ENCODE results near the gene GDAP2. TPM values are rescaled to one million over a fixed set of nuclear protein-coding genes. Genes with fewer than 3 reads are reported as not detected.

Gene GDAP2
- total RNA-seq, 2 donors from 2014 or later, result 21.5 to 31.9 TPM

- no peak overlapping the region for H3K27ac ChIP-seq
- intact Hi-C loops (cut with DNase I), result no loop called here
- H3K27me3 ChIP-seq, result no peaks in the 10 kb centered on the region
- TF ChIP-seq CTCF (IDR thresholded peaks at IDR 0.05), result no peak
- DNase-seq, result no peak
- no peak overlapping the region for H3K4me3 ChIP-seq
- H3K9me3 ChIP-seq, result no peaks in the 10 kb centered on the region
- no peak overlapping the region for H3K9ac ChIP-seq (ENCODE audit: low read depth in 2 of 2, low read length in 2 of 2)
- no peaks in the 10 kb centered on the region for H3K4me1 ChIP-seq
- H3K36me3 ChIP-seq, result no peaks in the 10 kb centered on the region
These were observed 104.0 kb downstream of the GDAP2 start for GRCh38 chr1:117825414-117825813.

DNA sequence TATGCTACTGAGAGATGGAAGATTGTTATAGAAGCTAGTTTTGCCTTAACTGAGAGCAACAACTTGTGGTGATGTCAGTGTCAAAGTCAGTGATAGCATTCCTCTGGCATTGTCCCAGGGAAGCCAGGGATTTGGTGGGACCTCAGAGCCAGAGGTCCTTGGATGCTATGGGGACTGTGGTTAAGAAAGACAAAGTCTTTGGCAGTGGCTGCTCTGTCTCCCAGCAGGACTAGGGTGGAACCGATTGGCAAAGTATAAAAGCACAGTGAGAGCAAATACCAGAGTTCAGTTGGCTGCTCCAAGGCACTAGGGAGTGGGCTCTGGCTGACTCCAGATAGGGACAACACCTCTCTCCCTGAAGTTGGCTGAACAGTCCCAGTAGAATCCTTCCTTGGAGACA, 104.8 kb downstream of the GDAP2 start:
- no peak for DNase-seq
- H3K4me3 ChIP-seq, result no peak overlapping the region
- TF ChIP-seq CTCF (IDR thresholded peaks at IDR 0.05), result no peak
- H3K36me3 ChIP-seq, result no peaks in the 10 kb centered on the region
- no peak overlapping the region for H3K9ac ChIP-seq (ENCODE audit: low read depth in 2 of 2, low read length in 2 of 2)
- H3K9me3 ChIP-seq, result no peaks in the 10 kb centered on the region
- H3K27ac ChIP-seq, result no peak overlapping the region
- no peaks in the 10 kb centered on the region for H3K4me1 ChIP-seq
- no peaks in the 10 kb centered on the region for H3K27me3 ChIP-seq
- intact Hi-C loops (cut with DNase I), result no loop called here

GRCh38 chr1:117821774-117822482, 107.5 kb downstream of the GDAP2 start:
- H3K9me3 ChIP-seq, result no peaks in the 10 kb centered on the region
- H3K27ac ChIP-seq, result no peak overlapping the region
- no peaks in the 10 kb centered on the region for H3K36me3 ChIP-seq
- no peak for DNase-seq
- no peak overlapping the region for H3K4me3 ChIP-seq
- no peaks in the 10 kb centered on the region for H3K27me3 ChIP-seq
- no peaks in the 10 kb centered on the region for H3K4me1 ChIP-seq
- no peak overlapping the region for H3K9ac ChIP-seq (ENCODE audit: low read depth in 2 of 2, low read length in 2 of 2)
- TF ChIP-seq CTCF (IDR thresholded peaks at IDR 0.05), result no peak
- intact Hi-C loops (cut with DNase I), result no loop called here

GRCh38 chr1:117821382-117821755, 108.1 kb downstream of the GDAP2 start:
- Histone ChIP-seq H3K27me3 (no peaks in the 10 kb centered on the region), H3K27ac (no peak overlapping the region), H3K4me1 (no peaks in the 10 kb centered on the region), H3K9ac (ENCODE audit: low read depth in 2 of 2, low read length in 2 of 2) (no peak overlapping the region), H3K36me3 (no peaks in the 10 kb centered on the region), H3K9me3 (no peaks in the 10 kb centered on the region), H3K4me3 (no peak overlapping the region)
- intact Hi-C loops (cut with DNase I), result no loop called here
- no peak for DNase-seq
- TF ChIP-seq CTCF (IDR thresholded peaks at IDR 0.05), result no peak

DNA sequence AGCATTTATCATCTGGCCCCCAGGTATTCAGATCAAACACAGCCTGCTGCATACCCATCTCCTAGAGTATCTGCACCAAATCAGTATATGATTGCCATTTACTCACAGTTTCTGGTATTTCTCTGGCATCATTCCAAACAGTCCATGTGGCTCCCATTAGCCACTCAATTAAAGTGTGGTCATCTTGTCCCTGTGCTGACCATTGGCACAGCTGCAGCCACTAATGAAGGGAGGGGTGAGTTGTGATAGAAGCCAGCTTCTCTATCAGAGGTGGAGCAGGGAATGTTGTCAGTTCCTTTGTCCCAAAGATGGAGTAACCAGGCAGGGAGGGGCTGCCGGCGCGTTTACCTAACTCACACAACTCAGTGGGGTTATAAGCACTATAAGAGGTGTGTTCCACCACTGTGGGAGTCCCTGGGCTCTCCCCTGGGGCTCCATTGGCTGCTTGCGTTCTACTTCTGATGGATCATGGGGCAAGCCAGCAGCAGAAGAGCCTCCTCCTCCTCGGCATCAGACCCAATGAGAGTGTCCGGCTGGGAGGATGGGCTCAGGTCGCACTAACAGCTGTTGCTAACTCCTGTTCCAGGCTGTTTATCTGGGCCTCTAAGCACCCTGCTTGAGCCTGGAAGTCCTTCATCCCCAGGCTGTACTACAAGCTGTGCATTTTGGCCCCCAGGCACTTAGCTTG, 108.6 kb downstream of the GDAP2 start:
- DNase-seq, result no peak
- intact Hi-C loops (cut with DNase I), result no loop called here
- no peak overlapping the region for H3K9ac ChIP-seq (ENCODE audit: low read depth in 2 of 2, low read length in 2 of 2)
- H3K27ac ChIP-seq, result no peak overlapping the region
- no peak overlapping the region for H3K4me3 ChIP-seq
- no peaks in the 10 kb centered on the region for H3K27me3 ChIP-seq
- H3K4me1 ChIP-seq, result no peaks in the 10 kb centered on the region
- TF ChIP-seq CTCF (IDR thresholded peaks at IDR 0.05), result no peak
- no peaks in the 10 kb centered on the region for H3K9me3 ChIP-seq
- no peaks in the 10 kb centered on the region for H3K36me3 ChIP-seq

All from colonic mucosa (tissue), 4 donors.